Neuronal stem cell (in vitro differentiated cells): ENCODE data around the gene RELN.

Experiments
- DNase-seq: peaks from one replicate; pipeline ENCODE4 v3.0.0-alpha.2; 2013; ENCODE audit warnings: low spot score
- H2AFZ ChIP-seq: one replicate; pipeline ENCODE4 v1.6.1; 2013; ENCODE audit warnings: mild to moderate bottlenecking, low read length, inconsistent platforms
- H2AK5ac ChIP-seq: 2 replicates; pipeline ENCODE4 v1.6.1; 2013; ENCODE audit warnings: low read depth, mild to moderate bottlenecking, inconsistent platforms, low read length, moderate library complexity, mixed read lengths
- H2BK120ac ChIP-seq: 2 replicates; pipeline ENCODE4 v1.6.1; 2013; ENCODE audit warnings: low read depth, mild to moderate bottlenecking, inconsistent platforms, low read length, moderate library complexity, mixed read lengths
- H2BK12ac ChIP-seq: one replicate; pipeline ENCODE4 v1.6.1; 2013; ENCODE audit warnings: low read length, inconsistent platforms
- H2BK15ac ChIP-seq: 2 replicates; pipeline ENCODE4 v1.6.1; 2013; ENCODE audit warnings: mild to moderate bottlenecking, low read length, inconsistent platforms, mixed read lengths
- H2BK5ac ChIP-seq: one replicate; pipeline ENCODE4 v1.6.1; 2013; ENCODE audit warnings: inconsistent platforms, mild to moderate bottlenecking, low read length, moderate library complexity
- H3K14ac ChIP-seq: one replicate; pipeline ENCODE4 v1.6.1; 2013; ENCODE audit warnings: low read length, inconsistent platforms
- H3K18ac ChIP-seq: 2 replicates; pipeline ENCODE4 v1.6.1; 2013; ENCODE audit warnings: low read length, inconsistent platforms
- H3K23ac ChIP-seq: 2 replicates; pipeline ENCODE4 v1.6.1; 2013; ENCODE audit warnings: low read depth, mild to moderate bottlenecking, mixed read lengths, low read length, inconsistent platforms; ENCODE audit not compliant: poor library complexity
- H3K27ac ChIP-seq: replicated peaks from 3 replicates; pipeline ENCODE4 v1.5.1; 2013; ENCODE audit warnings: low read length, inconsistent platforms
- H3K27me3 ChIP-seq, 3 experiments: 2 replicates each; pipeline ENCODE4 v1.6.1; 2013; ENCODE audit warnings: low read length in 3 of 3, mild to moderate bottlenecking in 2 of 3, inconsistent platforms in 1 of 3, low read depth in 1 of 3, mixed read lengths in 1 of 3, moderate library complexity in 1 of 3; ENCODE audit not compliant: control insufficient read depth in 3 of 3, insufficient read depth in 3 of 3
- H3K36me3 ChIP-seq, 2 donors: replicated peaks in 1 of 2; 2 replicates each; pipeline ENCODE4 v1.6.1; 2013; ENCODE audit warnings: low read length in 2 of 2; ENCODE audit not compliant: control insufficient read depth in 2 of 2, insufficient read depth in 2 of 2
- H3K4ac ChIP-seq: 2 replicates; pipeline ENCODE4 v1.6.1; 2013; ENCODE audit warnings: inconsistent platforms, mild to moderate bottlenecking, low read length, moderate library complexity
- H3K4me1 ChIP-seq, 2 donors: 1 replicate in 1 of 2; 2 replicates in 1 of 2; pipeline ENCODE4 v1.6.1; 2013; ENCODE audit warnings: low read length in 2 of 2, low read depth in 1 of 2; ENCODE audit not compliant: control insufficient read depth in 2 of 2, insufficient read depth in 1 of 2
- H3K4me2 ChIP-seq: one replicate; pipeline ENCODE4 v1.6.1; 2013; ENCODE audit warnings: mild to moderate bottlenecking, low read length, inconsistent platforms; ENCODE audit not compliant: insufficient read depth, poor library complexity, severe bottlenecking
- H3K4me3 ChIP-seq, 2 donors: 2 replicates each; pipeline ENCODE4 v1.5.1; 2013; ENCODE audit warnings: low read length in 2 of 2, mild to moderate bottlenecking in 2 of 2, inconsistent platforms in 1 of 2, moderate library complexity in 1 of 2
- H3K79me1 ChIP-seq: one replicate; pipeline ENCODE4 v1.6.1; 2013; ENCODE audit warnings: low read depth, mild to moderate bottlenecking, inconsistent platforms, low read length, moderate library complexity
- H3K9ac ChIP-seq: one replicate; pipeline ENCODE4 v1.6.1; 2013; ENCODE audit warnings: mild to moderate bottlenecking, low read depth, low read length, inconsistent platforms; ENCODE audit not compliant: poor library complexity
- H3K9me3 ChIP-seq, 2 donors: replicated peaks in 1 of 2; 2 replicates each; pipeline versions ENCODE3 to v1.6.1; 2013; ENCODE audit warnings: low read length in 2 of 2, mild to moderate bottlenecking in 2 of 2, inconsistent platforms in 1 of 2, low read depth in 1 of 2, mixed read lengths in 1 of 2, moderate library complexity in 1 of 2; ENCODE audit not compliant: control insufficient read depth in 2 of 2, insufficient read depth in 1 of 2
- H4K8ac ChIP-seq: one replicate; pipeline ENCODE4 v1.6.1; 2013; ENCODE audit warnings: low read depth, mild to moderate bottlenecking, inconsistent platforms, low read length, moderate library complexity
- H4K91ac ChIP-seq: one replicate; pipeline ENCODE4 v1.6.1; 2013; ENCODE audit warnings: low read length, low read depth, mild to moderate bottlenecking, inconsistent platforms; ENCODE audit not compliant: poor library complexity
- WGBS, 2 donors: extraction: QIAGEN DNeasy Blood & Tissue Kit; methylation state at CpG; one replicate each; pipeline ENCODE4 v1.1.7; 2013; ENCODE audit warnings: missing lambda C conversion rate in 2 of 2, mixed read lengths in 1 of 2; ENCODE audit not compliant: insufficient read length in 2 of 2, insufficient replicate concordance in 1 of 2; ENCODE audit errors: extremely low coverage in 2 of 2; 5-methylcytosine and 5-hydroxymethylcytosine counted together

The RELN gene

GRCh38 chr7:103577059-103577458 is 412.4 kb downstream of the RELN start:
- H3K4ac ChIP-seq = no peak overlapping the region

GRCh38 chr7:103576641-103577040 is 412.8 kb downstream of the RELN start:
- no peak overlapping the region for H2BK5ac ChIP-seq
- H3K4me1 ChIP-seq = no peaks in the 10 kb centered on the region
- no peaks in the 10 kb centered on the region for H3K9me3 ChIP-seq
- no peak overlapping the region for H3K27ac ChIP-seq
- DNase-seq = no peak
- H3K14ac ChIP-seq = no peak overlapping the region
- H2BK15ac ChIP-seq = no peak overlapping the region
- no peak overlapping the region for H4K91ac ChIP-seq
- no peak overlapping the region for H4K8ac ChIP-seq
- no peak overlapping the region for H2BK120ac ChIP-seq
- no peak overlapping the region for H3K4me3 ChIP-seq
- no peak overlapping the region for H3K23ac ChIP-seq
- H3K9ac ChIP-seq = no peak overlapping the region
- no peaks in the 10 kb centered on the region for H3K36me3 ChIP-seq
- H3K79me1 ChIP-seq = no peaks in the 10 kb centered on the region
- H3K27me3 ChIP-seq = no peaks in the 10 kb centered on the region
- no peak overlapping the region for H2BK12ac ChIP-seq
- no peak overlapping the region for H3K4me2 ChIP-seq
- H3K18ac ChIP-seq = no peak overlapping the region
- no peak overlapping the region for H2AK5ac ChIP-seq
- no peak overlapping the region for H3K4ac ChIP-seq
- no peak overlapping the region for H2AFZ ChIP-seq
- WGBS, 2 donors = 100% methylated on average over 2 of the region's 5 CpGs; no CpG with 5 or more reads in 1 of the 2 donors

More at GRCh38 chr7:103577059-103577458, 412.4 kb downstream of the RELN start:
- Histone ChIP-seq H3K23ac (no peak overlapping the region), H3K4me3 (no peak overlapping the region), H3K79me1 (no peaks in the 10 kb centered on the region), H3K36me3 (no peaks in the 10 kb centered on the region), H2BK12ac (no peak overlapping the region), H2BK120ac (no peak overlapping the region), H3K27ac (no peak overlapping the region), H3K9me3 (no peaks in the 10 kb centered on the region), H4K91ac (no peak overlapping the region), H3K18ac (no peak overlapping the region), H3K27me3 (no peaks in the 10 kb centered on the region), H4K8ac (no peak overlapping the region), H3K14ac (no peak overlapping the region), H2BK15ac (no peak overlapping the region), H3K4me2 (no peak overlapping the region), H3K9ac (no peak overlapping the region), H2AFZ (no peak overlapping the region), H2AK5ac (no peak overlapping the region), H3K4me1 (no peaks in the 10 kb centered on the region), H2BK5ac (no peak overlapping the region)
- no peak for DNase-seq
- no CpG with 5 or more reads among the region's 2 CpGs for WGBS, 2 donors

DNA sequence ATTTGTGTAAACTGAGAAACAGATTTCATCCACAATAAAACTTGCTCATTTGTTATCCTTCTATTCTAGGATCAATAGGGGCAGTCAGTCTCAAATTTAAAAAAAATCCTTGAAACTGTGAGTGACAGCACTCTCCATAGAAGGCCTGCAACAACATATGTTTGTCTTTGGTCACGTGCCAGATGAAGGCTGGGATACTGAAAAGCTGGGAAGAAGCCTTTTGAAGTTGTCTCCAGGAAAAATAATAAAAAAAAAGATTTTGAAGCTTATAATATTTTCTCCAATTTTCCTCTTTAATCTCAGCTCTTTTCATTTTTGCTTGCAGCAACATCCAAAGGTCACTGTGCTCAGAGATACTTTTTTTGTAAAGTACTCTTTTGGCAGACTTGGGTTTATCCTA is 414.9 kb downstream of the RELN start:
- Histone ChIP-seq H3K4ac (no peak overlapping the region), H4K91ac (no peak overlapping the region), H3K4me3 (no peak overlapping the region), H3K27ac (no peak overlapping the region), H2AFZ (no peak overlapping the region), H3K4me1 (no peaks in the 10 kb centered on the region), H3K9me3 (no peaks in the 10 kb centered on the region), H2BK5ac (no peak overlapping the region), H2BK12ac (no peak overlapping the region), H3K79me1 (no peaks in the 10 kb centered on the region), H3K9ac (no peak overlapping the region), H2BK120ac (no peak overlapping the region), H3K36me3 (no peaks in the 10 kb centered on the region), H3K4me2 (no peak overlapping the region), H3K14ac (no peak overlapping the region), H3K18ac (no peak overlapping the region), H2AK5ac (no peak overlapping the region), H4K8ac (no peak overlapping the region), H3K27me3 (no peaks in the 10 kb centered on the region), H2BK15ac (no peak overlapping the region), H3K23ac (no peak overlapping the region)
- no peak for DNase-seq
- no CpG with 5 or more reads among the region's 1 CpG for WGBS, 2 donors

GRCh38 chr7:103573479-103574058 is 415.9 kb downstream of the RELN start:
- Histone ChIP-seq H3K9ac (no peak overlapping the region), H3K4ac (no peak overlapping the region), H3K4me3 (no peak overlapping the region), H3K4me1 (no peaks in the 10 kb centered on the region), H2BK15ac (no peak overlapping the region), H3K14ac (no peak overlapping the region), H2BK5ac (no peak overlapping the region), H3K36me3 (no peaks in the 10 kb centered on the region), H3K9me3 (no peaks in the 10 kb centered on the region), H2BK120ac (no peak overlapping the region), H4K91ac (no peak overlapping the region), H2AK5ac (no peak overlapping the region), H2BK12ac (no peak overlapping the region), H3K79me1 (no peaks in the 10 kb centered on the region), H4K8ac (no peak overlapping the region), H3K18ac (no peak overlapping the region), H3K27ac (no peak overlapping the region), H3K23ac (no peak overlapping the region), H3K4me2 (no peak overlapping the region), H3K27me3 (no peaks in the 10 kb centered on the region), H2AFZ (no peak overlapping the region)
- DNase-seq = peak; percentile 39
- no CpG with 5 or more reads among the region's 3 CpGs for WGBS, 2 donors
